ENCODE results near the gene WWOX. TPM values are rescaled to one million over a fixed set of nuclear protein-coding genes. Genes with fewer than 3 reads are reported as not detected.

The WWOX gene
- total RNA-seq, 6 experiments from 2014 or later, result 13.0 to 24.3 (median 16.5) TPM

- no peak for DNase-seq
- H3K27me3 ChIP-seq, result no peaks in the 10 kb centered on the region
- intact Hi-C loops (cut with DNase I), result no loop called here
- no peak overlapping the region for H3K4me3 ChIP-seq
- TF ChIP-seq POLR2A (IDR thresholded peaks at IDR 0.05), result no peak
- TF ChIP-seq CTCF (IDR thresholded peaks at IDR 0.05), result no peak
- no peak for ATAC-seq
- no peaks in the 10 kb centered on the region for H3K9me3 ChIP-seq
- H3K36me3 ChIP-seq, result no peaks in the 10 kb centered on the region
- 83% methylated on average over 4 of the region's 4 CpGs for WGBS (ENCODE audit: insufficient coverage, low coverage, low lambda C conversion rate, missing lambda C conversion rate)
- H3K4me1 ChIP-seq, result no peaks in the 10 kb centered on the region
- H3K27ac ChIP-seq, result no peak overlapping the region
Observed at GRCh38 chr16:79210607-79211006, 1111.2 kb downstream of the WWOX start.

- DNase-seq, result no peak
- no peaks in the 10 kb centered on the region for H3K4me1 ChIP-seq
- TF ChIP-seq CTCF (IDR thresholded peaks at IDR 0.05), result no peak
- TF ChIP-seq POLR2A (IDR thresholded peaks at IDR 0.05), result no peak
- no peaks in the 10 kb centered on the region for H3K9me3 ChIP-seq
- ATAC-seq, result peak in 1 of 4 donors; percentile 34
- intact Hi-C loops (cut with DNase I), result no loop called here
- H3K27ac ChIP-seq, result no peak overlapping the region
- no peaks in the 10 kb centered on the region for H3K27me3 ChIP-seq
- H3K36me3 ChIP-seq, result no peaks in the 10 kb centered on the region
- WGBS (ENCODE audit: insufficient coverage, low coverage, low lambda C conversion rate, missing lambda C conversion rate), result 97% methylated on average over 7 of the region's 13 CpGs
- no peak overlapping the region for H3K4me3 ChIP-seq
Observed at GRCh38 chr16:79211586-79211985, 1112.1 kb downstream of the WWOX start.

- WGBS (ENCODE audit: insufficient coverage, low coverage, low lambda C conversion rate, missing lambda C conversion rate), result 93% methylated on average over 10 of the region's 10 CpGs
- TF ChIP-seq CTCF (IDR thresholded peaks at IDR 0.05), result no peak
- TF ChIP-seq POLR2A (IDR thresholded peaks at IDR 0.05), result no peak
- Histone ChIP-seq H3K27ac (no peak overlapping the region), H3K4me1 (no peaks in the 10 kb centered on the region), H3K4me3 (no peak overlapping the region), H3K9me3 (no peaks in the 10 kb centered on the region), H3K27me3 (no peaks in the 10 kb centered on the region), H3K36me3 (no peaks in the 10 kb centered on the region)
- intact Hi-C loops (cut with DNase I), result no loop called here
- ATAC-seq, result no peak
- DNase-seq, result no peak
Observed at GRCh38 chr16:79212114-79212791, 1112.8 kb downstream of the WWOX start.

- WGBS (ENCODE audit: insufficient coverage, low coverage, low lambda C conversion rate, missing lambda C conversion rate), result 27% methylated on average over 1 of the region's 3 CpGs
- no peak overlapping the region for H3K4me3 ChIP-seq
- peak in 3 of 4 donors; percentile 17 to 38 (median 36) for TF ChIP-seq CTCF (IDR thresholded peaks at IDR 0.05)
- TF ChIP-seq POLR2A (IDR thresholded peaks at IDR 0.05), result no peak
- no peaks in the 10 kb centered on the region for H3K9me3 ChIP-seq
- no peaks in the 10 kb centered on the region for H3K27me3 ChIP-seq
- ATAC-seq (peak; percentile 86 to 96 (median 88)), DNase-seq (peak in 2 of 3 donors; percentile 25 to 49)
- no peak overlapping the region for H3K27ac ChIP-seq
- intact Hi-C loops (cut with DNase I), result no loop called here
- H3K36me3 ChIP-seq, result no peaks in the 10 kb centered on the region
- H3K4me1 ChIP-seq, result no peaks in the 10 kb centered on the region
Observed at GRCh38 chr16:79213214-79213613, 1113.8 kb downstream of the WWOX start.

Data from right lobe of liver (tissue), 6 donors.